ENCODE results near the gene P2RX7.

Gene P2RX7

DNA sequence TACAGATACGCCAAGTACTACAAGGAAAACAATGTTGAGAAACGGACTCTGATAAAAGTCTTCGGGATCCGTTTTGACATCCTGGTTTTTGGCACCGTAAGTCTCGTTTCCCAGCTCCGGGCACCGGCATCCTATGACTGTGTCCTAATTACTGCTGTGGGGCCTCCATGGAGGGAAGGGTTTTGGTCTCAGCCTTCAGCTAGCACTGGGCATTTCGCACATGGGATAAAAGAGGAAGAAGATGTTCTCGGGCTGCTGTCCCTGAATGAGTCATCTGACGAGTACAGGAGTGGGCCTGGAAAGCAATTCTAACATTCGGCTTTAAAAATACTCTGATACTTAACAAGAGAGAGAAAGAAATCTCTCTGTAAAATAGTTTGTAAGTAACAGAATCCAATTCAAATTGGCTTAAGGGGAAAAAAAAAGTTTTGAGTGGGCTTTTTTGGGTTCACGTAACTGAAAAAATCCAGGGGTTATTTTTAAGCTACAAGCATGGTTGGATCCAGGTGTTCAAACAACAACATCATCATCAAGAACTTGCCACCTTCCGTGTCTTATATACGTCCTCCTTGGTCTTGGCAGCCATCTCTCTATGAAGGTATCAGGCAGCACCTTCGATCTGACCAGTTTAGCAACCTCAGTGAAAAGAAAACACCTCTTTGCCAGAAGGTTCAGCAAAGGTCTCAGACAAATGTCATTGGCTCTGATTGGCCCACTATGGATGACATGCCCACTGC, 42.9 kb downstream of the P2RX7 start:
- FAIRE-seq (no peak), DNase-seq (ENCODE audit: insufficient read length, low spot score) (no peak)
- TF ChIP-seq, protein P1, sequence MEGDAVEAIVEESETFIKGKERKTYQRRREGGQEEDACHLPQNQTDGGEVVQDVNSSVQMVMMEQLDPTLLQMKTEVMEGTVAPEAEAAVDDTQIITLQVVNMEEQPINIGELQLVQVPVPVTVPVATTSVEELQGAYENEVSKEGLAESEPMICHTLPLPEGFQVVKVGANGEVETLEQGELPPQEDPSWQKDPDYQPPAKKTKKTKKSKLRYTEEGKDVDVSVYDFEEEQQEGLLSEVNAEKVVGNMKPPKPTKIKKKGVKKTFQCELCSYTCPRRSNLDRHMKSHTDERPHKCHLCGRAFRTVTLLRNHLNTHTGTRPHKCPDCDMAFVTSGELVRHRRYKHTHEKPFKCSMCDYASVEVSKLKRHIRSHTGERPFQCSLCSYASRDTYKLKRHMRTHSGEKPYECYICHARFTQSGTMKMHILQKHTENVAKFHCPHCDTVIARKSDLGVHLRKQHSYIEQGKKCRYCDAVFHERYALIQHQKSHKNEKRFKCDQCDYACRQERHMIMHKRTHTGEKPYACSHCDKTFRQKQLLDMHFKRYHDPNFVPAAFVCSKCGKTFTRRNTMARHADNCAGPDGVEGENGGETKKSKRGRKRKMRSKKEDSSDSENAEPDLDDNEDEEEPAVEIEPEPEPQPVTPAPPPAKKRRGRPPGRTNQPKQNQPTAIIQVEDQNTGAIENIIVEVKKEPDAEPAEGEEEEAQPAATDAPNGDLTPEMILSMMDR (IDR thresholded peaks at IDR 0.05; ENCODE audit: insufficient read depth, missing control alignments): no peak

DNA sequence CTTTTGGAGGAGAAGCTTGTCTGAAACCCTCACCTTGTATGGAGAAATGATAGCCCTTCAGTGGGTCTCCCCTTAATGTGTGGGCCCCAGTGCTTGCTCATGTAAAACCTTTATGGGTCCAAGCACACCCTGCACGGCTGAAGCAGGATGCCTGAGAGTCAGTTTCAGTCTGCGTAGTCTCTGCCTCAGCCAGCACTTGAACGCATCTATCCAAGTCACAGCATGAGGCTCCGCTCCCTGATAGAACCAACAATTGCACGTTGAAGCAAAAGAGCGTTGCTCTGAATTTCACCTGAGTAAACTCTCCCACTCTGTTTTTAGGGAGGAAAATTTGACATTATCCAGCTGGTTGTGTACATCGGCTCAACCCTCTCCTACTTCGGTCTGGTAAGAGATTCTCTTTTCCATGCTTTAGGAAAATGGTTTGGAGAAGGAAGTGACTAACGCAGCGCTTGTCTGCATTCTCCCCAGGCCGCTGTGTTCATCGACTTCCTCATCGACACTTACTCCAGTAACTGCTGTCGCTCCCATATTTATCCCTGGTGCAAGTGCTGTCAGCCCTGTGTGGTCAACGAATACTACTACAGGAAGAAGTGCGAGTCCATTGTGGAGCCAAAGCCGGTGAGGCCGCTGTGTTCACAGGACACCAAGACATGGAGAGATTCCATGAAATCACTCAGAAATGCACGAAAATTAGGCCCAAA, 44.3 kb downstream of the P2RX7 start:
- FAIRE-seq: no peak
- TF ChIP-seq, protein P1 (IDR thresholded peaks at IDR 0.05; ENCODE audit: insufficient read depth, missing control alignments): no peak
- no peak for DNase-seq (ENCODE audit: insufficient read length, low spot score)

GRCh38 chr12:121181181-121181580, 48.5 kb downstream of the P2RX7 start:
- TF ChIP-seq, protein P1 (IDR thresholded peaks at IDR 0.05; ENCODE audit: insufficient read depth, missing control alignments): no peak
- no peak for FAIRE-seq

GRCh38 chr12:121182222-121182893, 49.7 kb downstream of the P2RX7 start:
- TF ChIP-seq, protein P1 (IDR thresholded peaks at IDR 0.05; ENCODE audit: insufficient read depth, missing control alignments): no peak

More at GRCh38 chr12:121181181-121181580, 48.5 kb downstream of the P2RX7 start:
- no peak for DNase-seq (ENCODE audit: insufficient read length, low spot score)

GRCh38 chr12:121184425-121184824, 51.7 kb downstream of the P2RX7 start:
- FAIRE-seq (no peak), DNase-seq (ENCODE audit: insufficient read length, low spot score) (no peak)
- TF ChIP-seq, protein P1 (IDR thresholded peaks at IDR 0.05; ENCODE audit: insufficient read depth, missing control alignments): no peak

More at GRCh38 chr12:121182222-121182893, 49.7 kb downstream of the P2RX7 start:
- DNase-seq (ENCODE audit: insufficient read length, low spot score) (no peak), FAIRE-seq (no peak)

GRCh38 chr12:121184984-121185889, 52.6 kb downstream of the P2RX7 start:
- DNase-seq (ENCODE audit: insufficient read length, low spot score): no peak
- TF ChIP-seq, protein P1 (IDR thresholded peaks at IDR 0.05; ENCODE audit: insufficient read depth, missing control alignments): no peak
- no peak for FAIRE-seq

Measured in D721Med (cell line).